Brain microvascular endothelial cell (primary cell): ENCODE measurements around the gene TPPP.
"Not testable (repeated sequence)": the region's sequence is repeated elsewhere in the genome, so short reads cannot be mapped to it uniquely, and the experiment has no call there.

ENCODE experiments used
- DNase-seq: peaks from one replicate; pipeline ENCODE4 v3.0.0-alpha.2; 2020
- H3K27ac ChIP-seq: fragments of 250-450 bp; sonication (Bioruptor Pico); 2 replicates; pipeline ENCODE4 v1.5.1; 2020; ENCODE audit warnings: mild to moderate bottlenecking, moderate library complexity
- H3K27me3 ChIP-seq: fragments of 250-450 bp; sonication (Bioruptor Pico); replicated peaks from 2 replicates; pipeline ENCODE4 v1.5.1; 2020; ENCODE audit warnings: mild to moderate bottlenecking
- H3K36me3 ChIP-seq: fragments of 250-450 bp; sonication (Bioruptor Pico); replicated peaks from 2 replicates; pipeline ENCODE4 v1.5.1; 2020; ENCODE audit warnings: mild to moderate bottlenecking
- H3K4me3 ChIP-seq: 2 replicates; pipeline ENCODE4 v1.5.1; 2011; ENCODE audit warnings: low read depth, mild to moderate bottlenecking, control low read depth, low read length, moderate library complexity
- in situ Hi-C: cut with HindIII; loops from 2 replicates; pipeline ENCODE4 v1.10.0; 2017; ENCODE audit warnings: low sequenced_read_pairs, low pct_ligation_motif_present
- TF ChIP-seq, protein P1 (sequence below): IDR thresholded peaks from 2 replicates; pipeline ENCODE4 v1.5.1; 2011; ENCODE audit warnings: low read depth, mild to moderate bottlenecking, moderate library complexity, low read length, control low read depth, inconsistent platforms; ENCODE audit errors: missing control alignments

TPPP gene

DNA sequence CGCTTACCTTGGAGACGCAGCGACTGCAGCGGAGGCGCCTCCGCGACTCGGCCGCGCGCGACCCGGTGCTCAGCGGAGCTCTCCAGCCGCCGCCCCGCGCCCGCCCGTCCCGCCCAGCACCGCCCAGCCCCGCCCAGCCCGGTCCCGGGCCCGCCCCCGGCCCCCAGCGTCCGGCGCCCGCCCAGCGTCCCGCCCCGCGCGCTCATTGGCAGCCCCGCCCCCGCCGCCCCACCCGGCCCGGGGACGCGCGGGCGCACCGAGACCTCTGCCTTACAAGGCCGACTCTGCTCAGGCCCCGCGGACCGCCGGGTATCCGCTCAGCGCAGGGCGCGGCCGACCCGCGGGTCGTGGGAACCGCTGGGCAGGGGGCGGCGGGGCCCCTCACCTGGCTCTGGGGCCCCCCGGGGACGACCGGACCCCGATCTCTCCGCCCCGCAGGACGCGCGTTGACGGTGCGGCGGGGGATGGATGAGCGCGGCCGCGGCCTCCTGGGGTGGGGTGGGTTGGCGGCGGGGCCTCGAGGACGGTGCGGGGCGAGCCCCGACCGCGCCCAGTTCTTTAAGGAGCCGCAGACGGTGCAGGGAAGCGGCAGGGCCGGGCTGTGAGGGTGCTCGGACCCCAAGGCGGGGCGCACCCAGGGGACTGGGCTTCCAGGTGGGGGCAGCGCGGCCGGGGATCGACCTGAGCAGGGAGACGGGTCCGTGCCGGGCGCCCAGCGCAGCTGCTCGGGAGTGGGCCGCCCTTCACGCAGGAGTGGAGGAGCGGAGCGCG lies at the start of gene TPPP:
TPPP (minus strand) TSS at position 82 of the 771 bp plus-strand sequence. CDS start 15,292 bp downstream, outside the sequence.
- H3K27ac ChIP-seq, H3K36me3 ChIP-seq, in situ Hi-C loops, H3K27me3 ChIP-seq: not testable (repeated sequence)
- peak within 1 kb of the TSS; percentile 24 for H3K4me3 ChIP-seq
- peak; percentile 25 for DNase-seq

DNA sequence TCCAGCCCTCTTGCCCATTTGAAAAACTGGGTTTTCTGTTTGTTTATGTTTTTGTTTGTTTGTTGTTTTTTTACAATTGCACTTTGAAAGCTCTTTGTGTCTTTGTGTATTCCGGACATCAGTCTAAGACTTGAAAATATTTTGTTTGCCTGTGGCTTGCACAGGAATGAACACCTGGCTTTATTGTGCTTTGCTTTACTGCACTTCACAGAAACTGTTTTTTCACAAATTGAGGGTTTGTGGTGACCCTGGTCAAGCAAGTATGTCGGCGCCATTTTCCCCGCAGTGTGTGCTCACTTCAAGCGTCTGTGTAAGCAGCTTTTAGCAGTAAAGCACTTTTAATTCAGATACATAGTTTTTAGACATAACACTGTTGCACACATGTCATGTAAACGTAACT lies 49.1 kb upstream of the TPPP start:
- H3K36me3 ChIP-seq, H3K4me3 ChIP-seq, DNase-seq, H3K27me3 ChIP-seq, in situ Hi-C loops, H3K27ac ChIP-seq: not testable (repeated sequence)

DNA sequence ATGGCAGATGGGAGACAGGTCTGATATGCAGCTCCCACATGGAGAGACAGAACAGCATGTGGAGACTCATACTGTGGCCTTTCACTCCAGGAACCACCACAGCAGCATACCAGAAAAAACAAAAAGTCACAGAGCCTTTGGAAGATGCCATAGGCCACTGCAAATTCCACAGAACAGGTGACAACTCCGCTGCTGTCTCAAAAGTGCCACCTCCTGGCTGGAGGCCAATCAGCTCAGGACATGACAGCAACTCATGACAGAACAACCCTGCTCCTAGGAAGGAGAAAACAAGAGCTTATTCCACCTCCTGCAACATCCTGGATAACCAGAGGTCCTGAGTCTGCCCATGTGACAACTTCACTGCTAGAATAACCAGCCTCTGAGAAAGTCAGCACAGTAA lies 41.0 kb upstream of the TPPP start:
- in situ Hi-C loops, DNase-seq, H3K27ac ChIP-seq, H3K4me3 ChIP-seq, H3K36me3 ChIP-seq, H3K27me3 ChIP-seq: not testable (repeated sequence)

DNA sequence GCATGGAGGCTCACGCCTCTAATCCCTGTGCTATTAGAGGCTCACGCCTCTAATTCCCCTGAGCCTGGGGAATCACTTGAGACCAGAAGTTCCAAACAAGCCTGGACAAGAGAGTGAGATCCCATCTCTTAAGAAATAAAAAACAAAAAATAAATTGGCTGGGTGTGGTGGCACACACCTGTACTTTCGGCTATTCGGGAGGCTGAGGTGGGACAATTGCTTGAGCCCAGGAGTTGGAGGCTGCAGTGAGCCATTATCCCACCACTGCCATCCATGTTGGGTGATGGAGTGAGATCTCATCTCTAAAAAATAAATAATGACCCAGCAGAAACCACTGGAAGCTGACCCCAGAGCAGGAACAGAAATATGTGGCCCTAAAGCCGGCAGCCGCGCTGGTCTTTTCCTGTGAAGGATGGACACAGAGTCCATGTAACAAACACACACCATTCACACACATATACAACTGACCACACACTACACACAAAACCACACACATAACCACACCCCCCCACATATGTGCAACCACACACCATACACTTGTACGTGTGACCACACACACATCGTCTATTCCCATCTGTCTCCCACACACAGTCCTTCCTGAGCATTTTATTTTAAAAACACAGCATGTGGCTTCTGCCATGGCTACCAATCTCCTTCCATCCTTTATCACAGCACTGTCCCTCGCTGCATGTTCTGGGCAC lies 39.8 kb upstream of the TPPP start:
- H3K4me3 ChIP-seq, H3K36me3 ChIP-seq, H3K27me3 ChIP-seq, in situ Hi-C loops, DNase-seq, H3K27ac ChIP-seq: not testable (repeated sequence)

DNA sequence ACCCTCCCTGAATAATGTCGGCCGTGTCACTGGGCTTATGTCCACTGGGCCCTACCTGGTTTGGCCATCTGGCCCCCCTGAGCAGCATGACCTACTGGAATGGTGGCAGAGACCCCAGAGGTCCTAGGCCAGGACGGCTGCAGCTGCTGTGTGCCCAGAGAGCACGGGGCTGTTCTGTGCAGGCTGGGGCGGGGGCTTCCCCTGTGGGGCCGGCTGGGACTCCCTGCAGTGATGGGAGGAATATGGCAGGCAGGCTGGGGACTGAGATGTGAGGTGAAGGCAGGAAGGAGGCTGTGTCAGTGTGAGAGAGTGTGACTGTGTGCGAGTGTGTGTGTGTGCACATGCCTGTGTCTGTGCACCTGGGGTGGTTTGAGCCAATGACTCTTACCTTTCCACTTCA lies 36.1 kb upstream of the TPPP start:
- in situ Hi-C loops, H3K4me3 ChIP-seq, H3K36me3 ChIP-seq: not testable (repeated sequence)

DNA sequence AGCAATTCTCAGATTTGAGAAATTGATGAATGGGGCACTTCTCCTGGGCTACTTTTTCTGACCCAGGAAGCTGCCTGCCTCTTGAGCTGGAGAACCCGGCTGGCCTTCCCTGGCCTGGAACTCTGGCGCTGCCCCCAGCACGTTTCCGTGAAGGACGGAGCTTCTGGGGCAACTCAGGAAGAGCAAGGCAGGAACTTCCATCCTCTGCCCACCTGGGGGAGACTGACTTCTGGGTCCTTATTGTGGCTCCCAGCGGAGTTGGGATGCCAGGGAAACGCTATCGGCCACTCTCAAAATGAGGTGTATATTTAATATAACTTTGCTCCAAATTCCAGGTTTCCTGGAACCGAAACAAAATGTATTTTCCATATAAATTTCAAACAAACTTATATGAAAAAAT lies 33.9 kb upstream of the TPPP start:
- H3K4me3 ChIP-seq, H3K36me3 ChIP-seq, DNase-seq, in situ Hi-C loops, H3K27me3 ChIP-seq, H3K27ac ChIP-seq: not testable (repeated sequence)
- TF ChIP-seq, protein P1, sequence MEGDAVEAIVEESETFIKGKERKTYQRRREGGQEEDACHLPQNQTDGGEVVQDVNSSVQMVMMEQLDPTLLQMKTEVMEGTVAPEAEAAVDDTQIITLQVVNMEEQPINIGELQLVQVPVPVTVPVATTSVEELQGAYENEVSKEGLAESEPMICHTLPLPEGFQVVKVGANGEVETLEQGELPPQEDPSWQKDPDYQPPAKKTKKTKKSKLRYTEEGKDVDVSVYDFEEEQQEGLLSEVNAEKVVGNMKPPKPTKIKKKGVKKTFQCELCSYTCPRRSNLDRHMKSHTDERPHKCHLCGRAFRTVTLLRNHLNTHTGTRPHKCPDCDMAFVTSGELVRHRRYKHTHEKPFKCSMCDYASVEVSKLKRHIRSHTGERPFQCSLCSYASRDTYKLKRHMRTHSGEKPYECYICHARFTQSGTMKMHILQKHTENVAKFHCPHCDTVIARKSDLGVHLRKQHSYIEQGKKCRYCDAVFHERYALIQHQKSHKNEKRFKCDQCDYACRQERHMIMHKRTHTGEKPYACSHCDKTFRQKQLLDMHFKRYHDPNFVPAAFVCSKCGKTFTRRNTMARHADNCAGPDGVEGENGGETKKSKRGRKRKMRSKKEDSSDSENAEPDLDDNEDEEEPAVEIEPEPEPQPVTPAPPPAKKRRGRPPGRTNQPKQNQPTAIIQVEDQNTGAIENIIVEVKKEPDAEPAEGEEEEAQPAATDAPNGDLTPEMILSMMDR, result peak; percentile 29

More for the DNA sequence above, 36.1 kb upstream of the TPPP start:
- DNase-seq, H3K27me3 ChIP-seq, H3K27ac ChIP-seq: not testable (repeated sequence)

DNA sequence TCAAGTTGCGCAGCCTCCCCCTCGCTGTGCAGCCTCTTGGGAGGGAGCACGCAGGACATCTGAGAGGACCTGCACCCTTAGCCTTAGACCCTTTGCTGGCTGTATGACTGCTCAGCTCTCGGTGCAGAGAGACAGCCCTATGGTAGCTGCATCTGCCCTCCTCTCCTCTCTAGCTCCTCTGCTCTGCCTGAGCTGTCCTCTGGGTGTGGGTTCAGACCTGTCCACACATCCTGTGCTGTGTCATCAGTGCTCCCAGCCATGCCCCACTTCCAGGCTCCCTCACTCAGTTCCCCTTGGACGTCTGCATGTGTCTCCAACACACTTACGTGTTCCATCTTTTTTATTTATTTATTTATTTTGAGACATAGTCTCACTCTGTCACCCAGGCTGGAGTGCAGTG lies 30.7 kb upstream of the TPPP start:
- H3K4me3 ChIP-seq, in situ Hi-C loops, H3K36me3 ChIP-seq, DNase-seq, H3K27ac ChIP-seq, H3K27me3 ChIP-seq: not testable (repeated sequence)

DNA sequence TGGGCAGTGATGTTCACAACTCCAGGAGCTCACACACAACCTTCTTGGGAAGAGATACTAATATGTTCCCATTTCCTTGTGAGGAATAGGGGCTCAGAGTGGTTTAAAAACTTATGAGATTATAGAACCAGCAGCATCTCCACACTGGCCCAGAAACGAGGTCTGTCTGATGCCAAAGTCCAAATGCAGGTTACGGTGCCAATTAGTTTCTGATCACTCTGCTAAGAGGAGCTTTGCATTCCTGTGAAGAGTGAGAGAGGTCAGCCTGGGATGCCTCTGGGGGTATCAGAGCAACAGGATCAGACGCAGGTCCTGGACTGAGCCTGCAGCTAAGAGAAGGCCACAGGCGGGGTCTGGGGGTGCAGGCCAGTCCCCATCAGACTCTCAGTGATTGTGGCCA lies 30.2 kb upstream of the TPPP start:
- H3K36me3 ChIP-seq, in situ Hi-C loops: not testable (repeated sequence)

DNA sequence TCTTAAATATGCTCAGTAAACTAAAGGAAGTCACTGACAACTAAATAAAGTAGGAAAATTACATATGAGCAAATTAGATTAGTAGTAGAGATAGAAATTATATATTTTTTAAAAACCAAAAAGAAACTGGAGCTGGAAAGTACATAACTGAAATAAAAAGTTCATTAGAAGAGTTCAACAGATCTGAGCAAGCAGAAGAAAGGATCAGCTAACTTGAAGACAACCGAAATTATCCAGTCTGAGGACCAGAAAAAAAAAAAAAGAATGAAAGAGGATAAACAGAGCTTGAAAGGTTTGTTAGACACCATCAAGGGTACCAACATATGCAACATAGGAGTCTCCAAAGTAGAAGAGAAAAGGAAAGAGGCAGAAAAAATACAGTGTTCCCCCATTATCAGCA lies 26.2 kb upstream of the TPPP start:
- H3K36me3 ChIP-seq, H3K4me3 ChIP-seq, H3K27ac ChIP-seq, DNase-seq, in situ Hi-C loops, H3K27me3 ChIP-seq: not testable (repeated sequence)

More for the DNA sequence above, 30.2 kb upstream of the TPPP start:
- H3K4me3 ChIP-seq, H3K27me3 ChIP-seq, DNase-seq, H3K27ac ChIP-seq: not testable (repeated sequence)

DNA sequence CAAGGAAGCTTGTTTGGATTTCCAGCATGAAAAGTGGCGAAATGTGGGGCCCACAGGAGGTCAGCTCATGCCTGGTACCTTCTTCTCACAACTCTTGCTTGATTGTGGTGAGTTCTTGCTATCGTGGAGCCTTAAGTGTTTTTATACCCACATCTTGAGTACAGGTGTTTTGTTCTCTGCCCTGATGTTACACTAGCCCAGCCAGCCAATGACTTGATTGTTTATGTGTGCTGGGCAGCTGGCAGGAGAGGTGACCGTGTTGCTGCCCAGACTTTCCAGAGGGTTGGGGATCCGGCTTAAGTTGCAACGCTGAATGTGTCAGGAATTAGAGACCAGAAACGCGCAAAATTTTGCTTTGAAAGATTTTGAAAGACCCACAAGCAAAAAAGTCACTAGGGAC lies 24.0 kb upstream of the TPPP start:
- in situ Hi-C loops, result no loop called here
- Histone ChIP-seq H3K4me3 (no peak overlapping the region), H3K27ac (no peak overlapping the region), H3K27me3 (no peaks in the 10 kb centered on the region), H3K36me3 (no peaks in the 10 kb centered on the region)
- no peak for DNase-seq
- TF ChIP-seq, protein P1, result no peak

DNA sequence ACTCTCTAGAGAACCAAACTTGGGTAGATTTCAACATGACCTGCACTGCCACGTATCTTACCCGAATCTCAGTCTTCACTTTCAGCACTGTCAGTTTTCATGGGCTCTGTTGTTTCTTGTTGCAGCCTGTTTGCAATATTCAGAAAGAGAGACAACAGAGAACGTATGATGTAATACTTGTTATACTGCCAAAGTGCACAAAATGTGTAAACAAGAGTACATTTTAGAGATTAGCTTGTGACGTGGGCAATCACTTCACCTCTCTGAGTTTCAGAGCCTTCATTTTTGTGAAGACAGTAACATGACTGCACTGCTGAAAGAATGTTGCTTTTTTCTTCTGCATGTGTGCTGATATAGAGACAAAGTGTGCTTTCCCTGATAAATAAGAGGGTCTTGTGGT lies 23.6 kb upstream of the TPPP start:
- H3K27ac ChIP-seq, DNase-seq, in situ Hi-C loops, H3K27me3 ChIP-seq, H3K4me3 ChIP-seq, H3K36me3 ChIP-seq: not testable (repeated sequence)

DNA sequence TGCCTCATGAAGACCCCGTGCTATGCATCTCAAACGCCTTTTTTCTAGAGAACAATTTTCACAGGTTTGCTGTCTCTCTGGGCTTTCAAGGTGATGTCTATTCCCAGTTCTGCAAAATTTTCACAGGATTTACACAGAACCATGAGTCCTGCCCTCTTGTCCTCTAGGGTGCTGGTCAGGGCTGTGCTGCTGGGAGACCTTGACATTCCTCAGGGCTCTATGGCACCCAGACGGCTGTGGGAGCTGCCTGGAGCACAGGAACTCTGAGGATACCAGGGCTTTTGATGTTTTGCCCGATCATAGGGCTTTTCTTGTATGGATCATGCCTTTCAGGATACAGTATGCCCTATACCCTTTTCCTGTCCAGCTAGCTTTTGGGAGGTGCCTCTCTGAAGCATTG lies 22.5 kb upstream of the TPPP start:
- in situ Hi-C loops, H3K36me3 ChIP-seq, H3K27me3 ChIP-seq, H3K4me3 ChIP-seq, H3K27ac ChIP-seq, DNase-seq: not testable (repeated sequence)
